GM18873 (cell line): ENCODE results near the gene POLN.
"Not testable (repeated sequence)": the region's sequence is repeated elsewhere in the genome, so short reads cannot be mapped to it uniquely, and the experiment has no call there.

ENCODE experiments used
- ATAC-seq: cut with Tn5 transposase; IDR thresholded peaks from one replicate; pipeline ENCODE4 v1.9.1; 2021; ENCODE audit warnings: mild to moderate bottlenecking, moderate library complexity, moderate number of reproducible peaks; ENCODE audit not compliant: unreplicated experiment, low FRiP score

POLN gene

GRCh38 chr4:2275546-2276251 lies 33.8 kb upstream of the POLN start:
- no peak for ATAC-seq

GRCh38 chr4:2275044-2275397 lies 33.1 kb upstream of the POLN start:
- ATAC-seq, result not testable (repeated sequence)

GRCh38 chr4:2274320-2275043 lies 32.6 kb upstream of the POLN start:
- ATAC-seq, result no peak

- ATAC-seq, result no peak
Measured at GRCh38 chr4:2273657-2274319, 31.9 kb upstream of the POLN start.

- ATAC-seq, result no peak
Measured at GRCh38 chr4:2273221-2273620, 31.3 kb upstream of the POLN start.

- ATAC-seq, result no peak
Measured at GRCh38 chr4:2272828-2273120, 30.9 kb upstream of the POLN start.

- ATAC-seq, result no peak
Measured at GRCh38 chr4:2272026-2272827, 30.3 kb upstream of the POLN start.

GRCh38 chr4:2271279-2272025 lies 29.5 kb upstream of the POLN start:
- no peak for ATAC-seq

- ATAC-seq, result no peak
Measured at GRCh38 chr4:2270341-2271165, 28.6 kb upstream of the POLN start.

GRCh38 chr4:2269618-2270163 lies 27.8 kb upstream of the POLN start:
- no peak for ATAC-seq

GRCh38 chr4:2269206-2269531 lies 27.2 kb upstream of the POLN start:
- no peak for ATAC-seq

- no peak for ATAC-seq
Measured at GRCh38 chr4:2268357-2269205, 26.7 kb upstream of the POLN start.

- no peak for ATAC-seq
Measured at GRCh38 chr4:2267841-2268240, 25.9 kb upstream of the POLN start.

GRCh38 chr4:2267320-2267811 lies 25.4 kb upstream of the POLN start:
- no peak for ATAC-seq

- ATAC-seq, result no peak
Measured at GRCh38 chr4:2266821-2267220, 24.9 kb upstream of the POLN start.

- ATAC-seq, result no peak
Measured at GRCh38 chr4:2266181-2266580, 24.3 kb upstream of the POLN start.

GRCh38 chr4:2265113-2266110 lies 23.5 kb upstream of the POLN start:
- no peak for ATAC-seq
